Endothelial cell of umbilical vein (primary cell): ENCODE data around the gene ICE2. TPM values are rescaled to one million over a fixed set of nuclear protein-coding genes. Genes with fewer than 3 reads are reported as not detected.

Experiments used
- BruUV-seq: library from RNA; stranded (reverse); fragments of 400-500 nt; replicated peaks from 2 replicates; lab custom pipeline; 2021; lab: Mats Ljungman, UMichigan
- CTCF ChIA-PET: fragments of 300-600, 350-600 bp; sonication (Branson Sonifier 250); formaldehyde crosslinking; loops from one replicate; lab custom pipeline; 2021; ENCODE audit warnings: antibody characterized with exemption, inconsistent platforms; lab: Charles Lee
- POLR2A ChIA-PET: fragments of 300-600, 350-600 bp; sonication (Branson Sonifier 250); formaldehyde crosslinking; loops from one replicate; lab custom pipeline; 2021; ENCODE audit warnings: antibody characterized with exemption, inconsistent platforms; lab: Charles Lee
- DNase-seq: peaks from one replicate; pipeline ENCODE4 v3.0.0-alpha.2; 2011; ENCODE audit warnings: low read depth, low spot score
- FAIRE-seq: peaks from 2 replicates; lab custom pipeline; 2011; peaks lifted over from hg19 to GRCh38; lab: Jason Lieb, UNC
- H2AFZ ChIP-seq: 2 replicates; pipeline ENCODE4 v1.6.0; 2012; ENCODE audit warnings: low read depth, low read length, control low read depth, inconsistent platforms
- H3K27ac ChIP-seq: 2 replicates; pipeline ENCODE4 v1.5.1; 2011; ENCODE audit warnings: low read depth, mild to moderate bottlenecking, control low read depth, low read length, moderate library complexity; ENCODE audit not compliant: insufficient read depth
- H3K27me3 ChIP-seq, 2 experiments: 2 replicates each; pipeline versions ENCODE4 v1.6.0 to v1.6.1; 2011; ENCODE audit warnings: low read length in 2 of 2, mixed read lengths in 1 of 2; ENCODE audit not compliant: control insufficient read depth in 2 of 2, insufficient read depth in 2 of 2
- H3K36me3 ChIP-seq, 2 experiments: 2 replicates in 1 of 2; 3 replicates in 1 of 2; pipeline ENCODE4 v1.5.1; 2011; ENCODE audit warnings: low read length in 2 of 2, mild to moderate bottlenecking in 1 of 2, moderate library complexity in 1 of 2; ENCODE audit not compliant: control insufficient read depth in 2 of 2, insufficient read depth in 2 of 2; ENCODE audit errors: extremely low read depth in 1 of 2
- H3K4me1 ChIP-seq: 3 replicates; pipeline ENCODE4 v1.5.1; 2011; ENCODE audit warnings: mild to moderate bottlenecking, low read length; ENCODE audit not compliant: control insufficient read depth, insufficient read depth; ENCODE audit errors: extremely low read depth
- H3K4me2 ChIP-seq: 2 replicates; pipeline ENCODE4 v1.6.1; 2011; ENCODE audit warnings: low read length, control low read depth, mixed read lengths; ENCODE audit not compliant: insufficient read depth
- H3K4me3 ChIP-seq, 3 experiments: fragments of 200-600 bp in 1 of 3; sonication (generic), shearing (Covaris generic) in 1 of 3; replicated peaks in 1 of 3; 2 replicates each; pipeline ENCODE4 v1.5.1; 2011 to 2016; ENCODE audit warnings: control low read depth in 3 of 3, low read length in 3 of 3, mild to moderate bottlenecking in 2 of 3, inconsistent platforms in 1 of 3, low read depth in 1 of 3, moderate library complexity in 1 of 3; ENCODE audit not compliant: insufficient read depth in 1 of 3
- H3K79me2 ChIP-seq: 2 replicates; pipeline ENCODE4 v1.6.0; 2012; ENCODE audit warnings: low read length, inconsistent platforms; ENCODE audit not compliant: control insufficient read depth, insufficient read depth
- H3K9ac ChIP-seq: replicated peaks from 2 replicates; pipeline ENCODE3; 2011; ENCODE audit warnings: low read length, control low read depth; ENCODE audit not compliant: insufficient read depth; ENCODE audit errors: extremely low read depth
- H3K9me1 ChIP-seq: replicated peaks from 3 replicates; pipeline ENCODE4 v1.6.0; 2011; ENCODE audit warnings: mild to moderate bottlenecking, low read length; ENCODE audit not compliant: control insufficient read depth, insufficient read depth; ENCODE audit errors: extremely low read depth
- H3K9me3 ChIP-seq: replicated peaks from 2 replicates; pipeline ENCODE4 v1.5.1; 2012; ENCODE audit warnings: low read length, inconsistent platforms; ENCODE audit not compliant: control insufficient read depth, insufficient read depth
- H4K20me1 ChIP-seq: replicated peaks from 2 replicates; pipeline ENCODE3; 2011; ENCODE audit warnings: mild to moderate bottlenecking, low read length; ENCODE audit not compliant: control insufficient read depth, insufficient read depth; ENCODE audit errors: extremely low read depth
- GATA2 ChIP-seq: IDR thresholded peaks from 2 replicates; pipeline ENCODE4 v1.7.0; 2011; ENCODE audit warnings: low read depth, mild to moderate bottlenecking, moderate library complexity, mixed read lengths, low read length; ENCODE audit not compliant: insufficient read length, insufficient read depth
- MAX ChIP-seq: IDR thresholded peaks from 2 replicates; pipeline ENCODE4 v1.6.1; 2011; ENCODE audit not compliant: insufficient read depth, insufficient read length
- MYC ChIP-seq: IDR thresholded peaks from one replicate; pipeline ENCODE4 v1.6.1; 2011; ENCODE audit warnings: mild to moderate bottlenecking, low read depth, low read length
- dilution Hi-C: fragments of 300-500 bp; cut with MboI; formaldehyde crosslinking; loops from one replicate; pipeline ENCODE4 v1.15.0; 2019; ENCODE audit warnings: low sequenced_read_pairs; ENCODE audit not compliant: extremely low pct_ligation_motif_present
- intact Hi-C: fragments of 100-400 bp; cut with micrococcal nuclease; formaldehyde crosslinking; loops from one replicate; pipeline ENCODE4 v1.10.0; 2022
- polyA plus RNA-seq, 4 experiments: library from polyadenylated mRNA; depleted of rRNA in 3 of 4; stranded (reverse) in 3 of 4; unstranded in 1 of 4; fragments of >200 nt; gene quantifications; 2 replicates each; pipeline versions ENCODE4 v1.2.1 to v1.2.3, GENCODE V29; 2011 to 2012; ENCODE audit warnings: missing spikeins in 1 of 4
- small RNA-seq: library from RNA; depleted of rRNA; stranded (forward); fragments of <200 nt; gene quantifications from one replicate; pipeline ENCODE3, GENCODE V24; 2012; ENCODE audit warnings: low replicate concordance, low read depth; ENCODE audit not compliant: insufficient read depth, insufficient read length
- total RNA-seq: library from RNA; stranded (reverse); gene quantifications from 2 replicates; pipeline ENCODE4 v1.2.3, GENCODE V29; 2021
- TF ChIP-seq, protein P1 (sequence below), 2 donors: IDR thresholded peaks; 1 replicate in 1 of 2; 2 replicates in 1 of 2; pipeline ENCODE4 v1.5.1; 2011; ENCODE audit warnings: low read length in 2 of 2, mild to moderate bottlenecking in 2 of 2, moderate library complexity in 2 of 2, control low read depth in 1 of 2, inconsistent platforms in 1 of 2, low read depth in 1 of 2; ENCODE audit not compliant: insufficient read depth in 1 of 2; ENCODE audit errors: extremely low read depth in 1 of 2

The ICE2 gene
- total and polyA plus RNA-seq, 2 donors (not counting 3 experiments of a cell fraction or from before 2014, with no cell fraction given) = 22.1 to 57.0 TPM

GRCh38 chr15:60369696-60370095 is 109.2 kb downstream of the ICE2 start:
- H3K9ac ChIP-seq = peak overlapping the region; percentile 69
- TF ChIP-seq MAX = no peak
- no peak for TF ChIP-seq GATA2
- TF ChIP-seq, protein P1, sequence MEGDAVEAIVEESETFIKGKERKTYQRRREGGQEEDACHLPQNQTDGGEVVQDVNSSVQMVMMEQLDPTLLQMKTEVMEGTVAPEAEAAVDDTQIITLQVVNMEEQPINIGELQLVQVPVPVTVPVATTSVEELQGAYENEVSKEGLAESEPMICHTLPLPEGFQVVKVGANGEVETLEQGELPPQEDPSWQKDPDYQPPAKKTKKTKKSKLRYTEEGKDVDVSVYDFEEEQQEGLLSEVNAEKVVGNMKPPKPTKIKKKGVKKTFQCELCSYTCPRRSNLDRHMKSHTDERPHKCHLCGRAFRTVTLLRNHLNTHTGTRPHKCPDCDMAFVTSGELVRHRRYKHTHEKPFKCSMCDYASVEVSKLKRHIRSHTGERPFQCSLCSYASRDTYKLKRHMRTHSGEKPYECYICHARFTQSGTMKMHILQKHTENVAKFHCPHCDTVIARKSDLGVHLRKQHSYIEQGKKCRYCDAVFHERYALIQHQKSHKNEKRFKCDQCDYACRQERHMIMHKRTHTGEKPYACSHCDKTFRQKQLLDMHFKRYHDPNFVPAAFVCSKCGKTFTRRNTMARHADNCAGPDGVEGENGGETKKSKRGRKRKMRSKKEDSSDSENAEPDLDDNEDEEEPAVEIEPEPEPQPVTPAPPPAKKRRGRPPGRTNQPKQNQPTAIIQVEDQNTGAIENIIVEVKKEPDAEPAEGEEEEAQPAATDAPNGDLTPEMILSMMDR (IDR thresholded peaks at IDR 0.05; ENCODE audit: extremely low read depth in 1 of 2, insufficient read depth in 1 of 2, low read depth in 1 of 2, low read length in 2 of 2) = no peak
- no peak for TF ChIP-seq MYC
- ChIA-PET CTCF (interaction anchor here (0.9 to 2.4 kb wide), 3 partner anchors 8 to 24 kb away, joined by 3 to 17 read pairs (median 15); no protein-coding TSS in a partner anchor), POLR2A (interaction anchor here (1.1 to 2.5 kb wide), 2 partner anchors 25 to 28 kb away, joined by 5 to 27 read pairs; partner anchors contain the start of gene ANXA2)
- no peak overlapping the region for H2AFZ ChIP-seq
- peaks cover 60% of the 10 kb centered on the region for H3K4me1 ChIP-seq
- no TSS peak for BruUV-seq
- peaks cover 41% of the 10 kb centered on the region for H3K79me2 ChIP-seq
- H3K4me2 ChIP-seq = peak overlapping the region; percentile 48
- dilution Hi-C loops (no loop called here), intact Hi-C loops (loop anchor here (2.0 kb wide), 5 partner anchors 23 to 681 kb away; partner anchors contain the start of genes BNIP2 and ICE2)
- FAIRE-seq (no peak), DNase-seq (no peak)
- H3K9me3 ChIP-seq = no peaks in the 10 kb centered on the region
- H3K27ac ChIP-seq = peak overlapping the region; percentile 98
- peaks cover 12 to 29% of the 10 kb centered on the region in 2 experiments for H3K36me3 ChIP-seq
- H3K9me1 ChIP-seq = no peaks in the 10 kb centered on the region
- peak overlapping the region in 1 of 3 experiments; percentile 15 for H3K4me3 ChIP-seq
- H4K20me1 ChIP-seq = no peaks in the 10 kb centered on the region
- no peaks in the 10 kb centered on the region for H3K27me3 ChIP-seq

Small RNA genes lying within 50 kb of the gene (small RNA-seq; reads per million reads assigned to genes)
- gene AC087385.3 = not detected

Other genes starting within 250 kb of the ICE2 start
- 2,636 and 2,725 TPM in 2 replicates for gene ANXA2, start 81.2 kb downstream of the ICE2 start, total RNA-seq
- 2,745 and 3,299 TPM in 2 replicates for gene ANXA2, start 81.2 kb downstream of the ICE2 start, polyA plus RNA-seq